ENCODE results near the gene F2R.

- TF ChIP-seq CTCF (conservative IDR thresholded peaks at IDR 0.05; ENCODE audit: low read depth in 2 of 2) (no peak), REST (IDR thresholded peaks at IDR 0.05; ENCODE audit: unreplicated experiment) (no peak), EZH2phosphoT487 (IDR thresholded peaks at IDR 0.05; ENCODE audit: unreplicated experiment) (no peak), EZH2 (IDR thresholded peaks at IDR 0.05; ENCODE audit: low read depth, unreplicated experiment) (no peak), CREB1 (CRISPR knock-in tag; IDR thresholded peaks at IDR 0.05; ENCODE audit: low read depth) (no peak), JUNB (IDR thresholded peaks at IDR 0.05; ENCODE audit: unreplicated experiment) (no peak), POLR2AphosphoS5 (IDR thresholded peaks at IDR 0.05; ENCODE audit: low read depth) (no peak), ETS1 (IDR thresholded peaks at IDR 0.05) (no peak)
Measured at GRCh38 chr5:76732405-76733048, 16.6 kb downstream of the F2R start.
